GM19438 (cell line): ENCODE results near the gene SUMF1.
"Not testable (repeated sequence)": the region's sequence is repeated elsewhere in the genome, so short reads cannot be mapped to it uniquely, and the experiment has no call there.

ENCODE experiments used
- ATAC-seq: cut with Tn5 transposase; IDR thresholded peaks from one replicate; pipeline ENCODE4 v1.9.1; 2021; ENCODE audit warnings: low read depth; ENCODE audit not compliant: unreplicated experiment

Gene SUMF1

DNA sequence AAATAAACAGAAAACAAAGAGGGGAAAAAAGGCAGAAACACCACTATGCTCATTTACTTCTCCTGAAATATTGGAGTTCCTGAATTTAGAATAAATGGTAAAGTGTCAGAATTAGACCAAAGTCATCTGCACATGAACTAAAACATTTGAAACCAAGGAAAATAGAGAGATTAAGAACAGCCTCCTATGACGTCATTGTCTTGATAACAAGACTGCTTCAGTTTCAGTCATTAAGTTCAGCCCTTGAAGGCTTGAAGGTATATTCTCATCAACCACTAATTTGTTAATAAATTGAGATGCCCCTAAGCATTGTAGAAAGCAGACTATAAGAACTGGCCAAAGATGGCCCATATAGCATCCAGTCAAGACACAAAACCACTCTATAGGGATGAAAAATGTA is 2.5 kb downstream of the SUMF1 start:
- ATAC-seq: no peak

DNA sequence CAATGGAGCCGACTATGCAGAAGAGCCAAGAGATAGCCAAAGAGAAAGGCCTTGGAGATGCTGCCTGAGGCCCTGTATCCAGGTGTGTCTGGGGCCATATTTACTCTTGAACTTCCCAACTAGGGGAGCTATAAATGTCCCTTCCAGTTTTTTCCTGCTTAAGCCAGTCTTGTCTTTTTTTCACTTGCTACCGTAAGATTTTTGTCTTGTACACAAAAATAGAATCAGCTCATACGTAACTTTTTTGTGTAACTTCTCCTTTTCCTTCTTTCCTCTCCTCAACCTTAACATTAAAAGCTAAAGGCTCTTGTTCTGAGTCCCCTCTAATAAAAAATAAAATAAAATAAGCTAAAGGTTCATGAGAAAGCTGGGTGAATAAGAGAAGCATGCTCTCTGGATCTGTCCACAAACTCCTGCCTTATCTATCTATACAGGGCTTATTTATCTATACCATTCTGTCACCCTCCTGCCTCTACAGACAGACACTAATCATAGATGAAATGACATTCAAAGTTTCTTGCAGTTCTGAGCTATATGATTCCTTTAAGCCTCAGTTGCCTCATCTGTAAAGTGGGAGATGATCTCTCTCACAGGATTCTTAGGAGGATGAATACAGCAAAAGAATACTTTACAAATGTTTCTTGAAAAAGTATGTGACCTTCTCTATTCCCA is 4.6 kb downstream of the SUMF1 start:
- ATAC-seq: no peak

DNA sequence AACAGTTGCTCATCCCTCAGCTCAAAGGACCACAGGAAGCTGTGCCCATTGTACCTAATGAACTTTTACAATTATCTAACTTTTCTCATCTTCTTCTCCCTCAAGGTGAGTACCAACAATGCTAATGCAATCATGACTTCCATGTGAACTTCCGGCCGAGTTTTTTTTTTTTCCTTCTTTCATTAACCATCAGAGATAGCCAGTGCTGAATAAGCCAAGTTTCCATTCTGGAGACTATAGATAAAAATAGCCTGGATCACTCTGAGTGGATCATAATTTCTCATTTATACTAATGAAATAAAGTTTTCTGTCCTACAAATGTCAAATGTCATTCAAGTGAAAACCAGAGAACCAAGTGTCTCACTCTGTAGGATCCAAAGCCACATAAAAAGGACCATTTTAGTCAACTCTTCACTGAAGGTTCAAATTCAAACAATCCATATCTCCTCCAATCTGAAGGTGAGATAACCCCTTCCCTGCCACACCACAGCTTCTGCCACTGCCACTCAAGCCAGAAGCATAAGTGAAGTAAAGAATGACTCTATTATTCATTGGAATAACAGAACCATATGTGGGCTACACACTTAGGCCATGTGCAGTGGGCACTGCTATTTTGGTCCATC is 5.5 kb downstream of the SUMF1 start:
- ATAC-seq: no peak

DNA sequence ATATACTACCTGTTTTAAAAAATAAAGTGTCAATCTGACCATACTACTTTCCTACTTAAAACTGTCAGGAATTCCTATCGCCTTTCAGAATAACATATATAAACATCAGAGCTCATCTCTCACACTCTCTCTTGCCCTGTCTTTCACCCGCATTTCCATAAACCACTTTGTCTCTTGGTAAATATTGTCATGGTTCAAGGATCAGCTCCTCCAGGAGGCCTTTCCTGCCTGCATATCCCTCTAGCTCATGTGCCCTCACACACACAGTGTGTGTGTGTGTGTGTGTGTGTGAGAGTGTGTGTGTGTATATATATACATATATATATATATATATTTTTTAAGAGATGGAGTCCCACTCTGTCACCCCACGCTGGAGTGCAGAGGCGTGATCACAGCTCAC is 6.7 kb downstream of the SUMF1 start:
- no peak for ATAC-seq

DNA sequence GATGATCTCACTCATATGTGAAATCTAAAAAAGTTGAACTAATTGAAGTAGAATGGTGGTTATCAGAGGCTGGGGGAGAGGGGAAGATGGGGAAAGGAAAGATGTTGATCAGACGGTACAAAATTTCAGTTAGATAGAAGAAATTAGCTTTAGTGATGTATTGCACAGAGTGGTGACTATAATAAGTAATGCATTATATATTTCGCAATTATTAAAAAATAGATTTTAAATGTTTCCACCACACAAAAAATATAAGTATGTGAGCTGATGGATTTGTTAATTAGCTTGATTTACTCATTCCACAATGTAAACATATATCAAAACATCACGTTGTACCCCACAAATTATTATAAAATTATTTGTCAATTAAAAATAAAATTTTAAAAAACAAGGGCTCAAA is 8.1 kb downstream of the SUMF1 start:
- ATAC-seq: no peak

DNA sequence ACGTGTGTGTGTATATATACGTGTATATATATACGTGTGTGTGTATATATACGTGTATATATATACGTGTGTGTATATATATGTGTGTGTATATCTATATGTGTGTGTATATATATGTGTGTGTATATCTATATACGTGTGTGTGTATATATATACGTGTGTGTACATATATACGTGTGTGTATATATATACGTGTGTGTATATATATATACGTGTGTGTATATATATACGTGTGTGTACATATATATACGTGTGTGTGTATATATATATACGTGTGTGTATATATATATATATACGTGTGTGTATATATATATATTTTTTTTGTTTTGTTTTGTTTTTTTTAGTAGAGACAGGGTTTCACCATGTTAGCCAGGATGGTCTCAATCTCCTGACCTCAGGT is 10.3 kb downstream of the SUMF1 start:
- ATAC-seq: not testable (repeated sequence)

DNA sequence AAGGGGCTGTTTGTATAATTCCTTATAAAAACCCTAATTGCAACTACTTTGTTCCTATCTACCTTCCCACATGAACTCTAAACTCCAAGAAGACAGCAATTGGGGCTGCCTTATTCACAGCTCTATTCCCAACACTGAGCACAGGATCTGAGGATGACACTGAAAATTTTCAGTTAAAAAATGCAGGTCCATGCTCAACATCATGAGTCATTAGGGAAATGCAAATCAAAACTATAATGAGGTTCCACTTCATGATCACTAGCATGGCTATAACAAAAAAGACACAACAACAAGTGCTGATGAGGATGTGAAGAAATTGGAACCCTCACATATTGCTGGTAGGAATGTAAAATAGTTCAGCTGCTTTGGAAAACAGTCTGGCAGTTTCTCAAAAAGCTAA is 12.9 kb downstream of the SUMF1 start:
- no peak for ATAC-seq

DNA sequence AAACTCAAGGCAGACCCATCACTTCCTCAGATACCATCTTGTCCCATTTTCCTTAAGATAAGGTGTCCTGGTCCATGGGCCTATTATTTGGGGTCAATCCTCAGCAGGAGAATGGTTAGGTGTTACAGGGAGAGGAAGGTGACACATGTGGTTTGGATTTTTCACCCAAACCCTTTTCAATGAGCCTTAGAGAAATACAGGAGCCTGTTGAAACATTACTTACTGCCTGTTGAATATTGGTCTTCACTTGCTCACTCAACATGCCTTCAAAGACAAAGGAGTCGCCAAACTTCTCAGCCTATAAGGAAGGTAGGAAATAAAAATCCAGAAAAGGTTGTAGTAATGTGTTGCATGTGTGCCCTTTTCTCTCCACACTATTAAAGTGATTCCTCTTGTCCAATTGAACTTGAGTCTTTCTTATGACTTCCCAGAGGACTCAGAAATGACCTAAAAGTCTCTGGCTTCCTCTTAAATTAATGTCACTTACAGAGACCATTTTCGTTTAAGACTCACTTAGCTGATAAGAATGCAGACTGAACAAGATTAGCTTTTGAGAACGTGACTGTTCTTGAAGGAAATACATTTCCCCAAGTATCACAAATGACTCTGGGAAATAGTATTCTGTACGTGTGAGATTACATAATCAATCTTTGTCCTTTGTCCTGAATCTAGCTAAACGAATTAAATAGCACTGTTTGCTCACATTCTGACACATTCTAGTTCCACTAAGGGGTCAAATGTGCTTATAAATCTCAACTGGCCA is 17.8 kb downstream of the SUMF1 start:
- no peak for ATAC-seq

DNA sequence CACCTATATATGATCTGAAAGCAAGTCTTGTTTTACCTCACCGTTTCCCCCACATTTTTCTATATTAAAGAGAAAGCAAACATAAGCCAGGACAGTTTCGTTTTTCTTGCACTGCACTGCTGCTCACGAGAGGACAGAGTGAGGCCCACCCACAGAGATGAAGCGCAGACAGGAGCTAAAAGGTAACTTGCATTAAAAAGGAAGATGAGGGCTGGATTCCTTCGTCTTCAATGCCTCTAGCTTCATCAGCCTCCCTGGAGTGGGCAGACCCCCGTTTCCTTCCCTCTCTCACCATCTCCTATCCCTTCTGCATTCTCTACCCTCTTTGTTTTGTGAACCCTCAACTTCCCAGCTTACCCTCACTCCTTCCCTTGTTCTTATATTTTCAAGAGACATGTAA is 18.9 kb downstream of the SUMF1 start:
- no peak for ATAC-seq

DNA sequence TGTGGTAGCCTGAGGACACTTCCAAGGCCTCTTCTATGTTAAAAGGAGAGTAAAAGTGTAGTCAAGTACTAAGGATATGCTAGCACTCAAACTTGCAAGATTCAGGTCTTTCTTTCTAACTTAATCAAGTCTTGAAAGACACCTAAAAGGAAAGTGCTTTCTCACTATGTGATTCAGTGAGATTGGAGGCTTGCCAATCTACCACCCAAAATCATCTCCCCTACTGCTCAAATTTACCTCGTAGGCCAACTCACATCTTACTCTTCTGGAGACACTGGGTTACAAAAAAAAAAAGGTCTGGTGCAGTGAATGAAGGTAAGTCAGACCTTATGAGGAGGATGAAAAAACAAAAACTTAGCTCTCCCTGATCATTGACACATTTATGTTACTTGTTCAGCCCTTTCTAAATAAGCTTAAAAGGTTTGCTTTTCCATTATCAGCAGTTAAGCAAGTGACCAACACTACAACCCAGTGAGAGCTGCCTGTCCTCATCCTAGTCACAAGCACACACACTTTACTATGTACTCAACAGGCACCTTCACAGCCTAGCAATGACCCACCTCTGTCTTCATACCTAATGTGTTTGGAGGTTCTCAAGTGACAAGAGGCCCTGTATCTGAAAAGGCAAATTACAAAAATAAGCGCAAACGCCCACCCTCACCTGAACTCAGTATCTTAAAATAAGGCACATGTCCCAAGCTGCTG is 19.6 kb downstream of the SUMF1 start:
- ATAC-seq: no peak

DNA sequence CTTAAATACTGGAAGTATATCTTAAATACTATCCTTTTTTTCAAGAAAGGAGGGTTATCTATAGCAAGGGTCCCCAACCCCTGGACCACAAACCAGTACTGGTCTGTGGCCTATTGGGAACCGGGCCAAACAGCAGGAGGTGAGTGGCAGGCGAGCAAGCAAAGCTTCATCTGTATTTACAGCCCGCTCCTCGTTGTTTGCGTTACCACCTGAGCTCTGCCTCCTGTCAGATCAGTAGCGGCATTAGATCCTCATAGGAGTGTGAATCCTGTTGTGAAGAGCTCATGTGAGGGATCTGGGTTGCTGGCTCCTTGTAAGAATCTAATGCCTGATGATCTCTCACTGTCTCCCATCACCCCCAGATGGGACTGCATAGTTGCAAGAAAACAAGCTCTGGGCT is 26.1 kb downstream of the SUMF1 start:
- no peak for ATAC-seq

DNA sequence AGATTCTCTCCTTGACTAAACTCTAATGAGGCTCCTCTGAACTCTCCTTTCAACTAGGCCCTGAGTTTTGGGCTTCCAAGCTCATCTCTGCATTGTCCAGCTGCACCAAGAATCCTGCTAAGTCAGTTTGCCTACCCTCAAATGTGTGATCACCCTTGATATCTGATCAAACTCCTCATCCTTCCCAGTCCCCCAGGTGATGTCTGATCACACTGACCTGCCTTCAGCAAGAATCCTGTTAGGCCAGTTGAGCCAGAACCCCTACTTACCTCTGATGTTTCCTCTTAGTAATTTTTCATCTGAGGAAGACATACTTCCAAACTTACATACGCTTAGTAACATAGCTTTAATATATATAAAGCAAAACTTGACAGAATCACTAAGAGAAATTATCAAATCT is 28.8 kb downstream of the SUMF1 start:
- no peak for ATAC-seq

DNA sequence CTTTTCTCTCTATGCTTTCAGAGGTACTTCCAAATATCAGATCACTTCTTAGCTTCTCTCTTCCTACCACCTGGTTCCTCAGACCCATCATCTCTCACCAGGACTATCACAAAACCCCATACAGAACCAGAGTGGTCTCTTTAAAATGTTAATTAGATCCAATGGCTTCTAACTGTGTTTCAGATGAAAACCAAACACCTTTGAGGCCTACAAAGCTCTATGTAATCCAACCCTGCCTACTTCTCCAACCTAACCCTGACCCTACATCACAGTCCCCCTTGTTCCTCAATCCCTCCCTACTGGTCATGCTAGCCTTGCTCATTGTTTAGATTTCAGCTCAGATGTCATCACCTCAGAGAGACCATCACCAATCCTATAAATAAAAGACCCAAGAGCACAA is 34.8 kb downstream of the SUMF1 start:
- no peak for ATAC-seq

DNA sequence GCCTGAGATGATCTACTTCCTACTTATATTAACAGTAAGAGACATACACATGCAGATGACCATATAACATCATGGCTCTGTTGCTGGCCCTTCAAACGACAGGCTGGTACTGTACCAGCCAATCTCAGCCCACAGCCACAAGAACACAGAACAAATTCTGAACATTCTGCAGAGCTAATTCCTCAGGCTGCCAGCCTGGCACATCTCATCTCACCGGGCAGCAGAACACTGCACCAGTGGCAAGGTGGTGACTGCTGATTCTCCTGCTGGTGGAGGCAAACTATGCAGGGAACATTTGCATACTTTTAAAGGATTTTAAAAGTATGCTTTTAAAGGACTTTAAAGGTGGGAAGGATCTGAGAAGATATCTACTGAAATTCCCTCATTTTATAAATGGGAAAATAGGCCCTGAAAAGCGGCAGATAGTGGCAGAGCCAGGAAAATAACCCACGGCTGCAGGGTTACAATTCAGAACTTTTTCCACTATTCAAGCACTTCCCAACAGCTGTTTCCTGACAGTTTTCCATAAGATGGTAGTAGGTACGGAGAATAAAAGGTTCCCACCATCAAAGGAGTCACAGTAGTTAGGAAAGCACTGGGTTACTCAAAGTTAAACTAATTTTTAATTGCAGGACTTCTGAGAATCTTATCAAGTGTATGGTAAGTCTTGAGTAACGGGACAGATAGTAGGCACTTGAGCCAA is 37.3 kb downstream of the SUMF1 start:
- no peak for ATAC-seq

DNA sequence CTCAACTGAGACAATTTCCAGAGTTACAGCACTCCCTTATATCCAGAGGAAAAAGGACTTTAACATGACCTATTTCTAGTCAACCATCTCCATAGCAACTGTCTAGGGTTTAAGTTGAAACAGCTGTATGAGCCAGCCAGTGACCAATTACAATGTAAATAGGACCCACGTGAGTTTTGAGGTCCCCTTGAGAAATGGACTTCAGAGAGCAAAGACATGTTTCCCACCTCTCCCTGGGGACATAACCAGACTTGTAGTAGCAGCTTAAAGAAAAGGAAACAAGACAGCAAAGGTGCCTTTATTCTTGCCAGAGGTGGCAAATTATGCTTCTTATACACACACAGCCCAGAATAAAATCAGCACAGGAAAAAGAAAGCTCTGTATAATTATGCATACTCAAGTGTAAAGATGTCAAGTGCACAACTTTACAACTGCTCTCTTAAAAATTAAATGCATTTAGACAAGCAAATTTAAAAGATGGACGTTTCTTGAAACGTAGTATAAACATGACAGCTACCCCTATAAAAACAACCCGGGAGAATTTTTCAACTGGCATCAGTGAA is 40.2 kb downstream of the SUMF1 start:
- peak; percentile 86 for ATAC-seq

DNA sequence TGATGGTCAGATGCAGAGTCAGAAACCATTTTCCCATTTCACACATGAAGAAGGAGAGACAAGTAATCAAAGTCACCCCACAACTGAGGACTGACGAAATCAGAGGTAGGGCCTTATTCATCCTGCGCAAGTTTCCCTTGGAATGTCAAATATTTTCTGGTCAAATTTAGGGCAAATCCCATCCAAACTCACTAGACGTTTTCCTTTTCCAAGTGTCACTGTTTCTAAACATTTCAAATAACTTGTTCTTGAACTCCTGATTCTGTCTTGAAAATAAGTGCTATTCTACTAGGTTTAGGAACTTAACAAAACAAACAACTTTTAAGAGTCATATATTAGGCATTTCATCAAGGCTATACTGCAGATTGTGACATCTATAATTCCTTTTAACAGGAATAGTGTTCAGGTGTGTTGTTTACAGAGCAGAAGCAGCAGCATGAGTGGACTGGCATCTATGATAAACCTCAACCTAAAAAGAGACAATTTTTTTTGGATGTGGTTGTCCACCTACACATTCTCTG is 40.7 kb downstream of the SUMF1 start:
- ATAC-seq: no peak

DNA sequence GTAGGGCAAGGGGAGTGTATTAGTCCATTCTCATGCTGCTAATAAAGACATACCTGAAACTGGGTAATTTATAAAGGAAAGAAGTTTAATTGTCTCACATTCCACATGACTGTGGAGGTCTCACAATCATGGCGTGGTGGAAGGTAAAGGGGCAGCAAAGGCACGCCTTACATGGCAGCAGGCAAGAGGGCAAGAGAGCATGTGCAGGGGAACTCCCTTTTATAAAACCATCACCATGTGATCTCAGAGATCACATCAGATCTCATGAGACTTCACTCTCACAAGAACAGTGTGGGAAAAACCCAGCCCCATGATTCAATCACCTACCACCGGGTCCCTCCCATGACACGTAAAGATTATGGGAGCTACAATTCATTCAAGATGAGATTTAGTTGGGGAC is 41.4 kb downstream of the SUMF1 start:
- ATAC-seq: no peak

DNA sequence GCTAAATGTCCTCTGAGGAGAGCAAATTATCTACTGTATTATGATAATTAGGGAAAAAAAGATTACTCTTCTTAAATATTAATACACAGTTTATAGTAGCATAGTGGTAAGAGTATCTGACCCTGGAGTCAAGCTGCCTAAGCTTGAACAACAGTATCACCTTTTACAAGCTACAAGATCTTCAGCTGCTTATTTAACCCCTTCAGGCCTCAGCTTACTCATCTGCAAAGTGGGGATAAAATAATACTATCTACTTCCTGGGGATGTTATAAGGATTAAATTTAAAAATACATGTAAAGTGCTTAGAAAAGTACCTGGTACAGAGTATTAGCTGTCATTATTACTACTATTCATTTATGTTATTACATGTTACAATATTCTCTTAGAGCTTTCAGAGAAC is 42.0 kb downstream of the SUMF1 start:
- ATAC-seq: no peak

DNA sequence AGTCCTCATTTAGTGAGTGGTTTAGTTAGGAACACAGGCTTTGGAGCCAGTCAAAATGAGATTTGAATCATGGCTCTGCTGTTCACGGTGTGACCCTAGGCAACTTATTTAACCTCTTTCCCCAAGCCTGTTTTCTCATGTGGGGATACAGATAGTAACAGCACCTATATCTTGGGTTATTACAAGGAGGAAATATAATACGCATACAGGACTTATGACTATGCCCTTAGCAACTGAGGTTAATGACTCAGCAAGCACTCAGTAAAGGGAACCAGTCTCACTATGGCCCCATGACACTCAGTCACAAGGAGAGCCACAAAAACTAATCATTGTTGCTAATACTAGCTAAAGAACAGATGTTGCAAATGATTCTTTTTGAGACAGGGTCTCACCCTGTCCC is 45.9 kb downstream of the SUMF1 start:
- ATAC-seq: no peak

DNA sequence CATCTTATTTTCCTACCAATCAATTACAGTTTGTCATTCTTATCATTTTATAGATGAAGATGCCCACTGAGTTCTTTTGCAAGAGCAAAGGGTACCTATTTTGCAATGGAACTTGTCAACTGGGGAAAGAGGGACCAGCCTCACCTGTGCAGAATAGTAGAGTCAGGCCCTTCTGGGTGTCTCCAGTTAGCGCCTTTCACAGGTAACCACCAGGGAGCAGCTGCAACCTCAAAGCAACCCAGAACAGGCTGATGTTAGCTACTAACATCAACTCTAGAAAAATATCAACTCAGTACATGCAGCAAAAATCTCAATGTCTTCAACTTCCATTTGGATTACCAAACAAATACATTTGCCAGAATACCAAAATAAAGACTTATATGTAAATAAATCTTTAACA is 47.1 kb downstream of the SUMF1 start:
- no peak for ATAC-seq
